ENCODE data around the gene EZH2.

DNA sequence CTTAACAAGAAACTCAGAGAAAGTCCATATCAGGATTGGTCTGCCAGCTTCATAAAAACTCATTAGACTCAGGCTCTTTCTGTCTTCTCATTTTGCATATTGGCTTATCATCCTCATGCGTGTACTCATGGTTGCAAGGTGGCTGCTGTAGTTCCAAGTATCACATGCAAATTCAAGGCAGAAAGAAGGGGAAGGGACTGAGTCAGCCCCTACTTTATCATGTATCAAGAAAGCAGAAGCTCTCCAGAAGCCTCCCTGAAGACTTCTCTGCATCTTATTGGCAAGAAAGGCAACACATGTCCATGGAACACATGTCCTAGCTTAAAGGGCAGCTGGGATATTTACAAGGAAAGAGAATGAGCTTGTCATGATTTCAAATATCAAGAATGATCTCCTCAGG is 19.4 kb upstream of the EZH2 start:
- TF ChIP-seq GABPA (IDR thresholded peaks at IDR 0.05 in 1 of 2, conservative IDR thresholded peaks at IDR 0.05 in 1 of 2), result no peak
- TF ChIP-seq YY1 (IDR thresholded peaks at IDR 0.05), result no peak
- TF ChIP-seq RAD21 (IDR thresholded peaks at IDR 0.05), result no peak
- no peak for TF ChIP-seq CTCF (IDR thresholded peaks at IDR 0.05; ENCODE audit: low read depth, low read length, missing input control)
- TF ChIP-seq SP1 (IDR thresholded peaks at IDR 0.05), result no peak
- TF ChIP-seq, protein P1, sequence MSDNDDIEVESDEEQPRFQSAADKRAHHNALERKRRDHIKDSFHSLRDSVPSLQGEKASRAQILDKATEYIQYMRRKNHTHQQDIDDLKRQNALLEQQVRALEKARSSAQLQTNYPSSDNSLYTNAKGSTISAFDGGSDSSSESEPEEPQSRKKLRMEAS (IDR thresholded peaks at IDR 0.05), result no peak
- no peak for TF ChIP-seq REST (IDR thresholded peaks at IDR 0.05)
- TF ChIP-seq JUND (IDR thresholded peaks at IDR 0.05), result no peak

All from liver (tissue), 3 donors.